GM12872 (cell line): ENCODE measurements around the gene OTUD7B.

Experiments
- CTCF ChIP-seq: IDR thresholded peaks from 3 replicates; pipeline ENCODE4 v1.5.1; 2011; ENCODE audit warnings: low read depth, mild to moderate bottlenecking, low read length, moderate library complexity; ENCODE audit not compliant: insufficient read depth

Gene OTUD7B

GRCh38 chr1:149945206-149945605 is 65.3 kb downstream of the OTUD7B start:
- TF ChIP-seq CTCF: no peak

GRCh38 chr1:149942885-149943284 is 67.6 kb downstream of the OTUD7B start:
- no peak for TF ChIP-seq CTCF

GRCh38 chr1:149942207-149942606 is 68.3 kb downstream of the OTUD7B start:
- TF ChIP-seq CTCF: no peak

GRCh38 chr1:149940427-149940826 is 70.1 kb downstream of the OTUD7B start:
- no peak for TF ChIP-seq CTCF

GRCh38 chr1:149937759-149938158 is 72.8 kb downstream of the OTUD7B start:
- no peak for TF ChIP-seq CTCF

- TF ChIP-seq CTCF: no peak
Measured at GRCh38 chr1:149936992-149937705, 73.4 kb downstream of the OTUD7B start.

- TF ChIP-seq CTCF: no peak
Measured at GRCh38 chr1:149936170-149936991, 74.1 kb downstream of the OTUD7B start, which contains the start of gene MTMR11. Gene MTMR11 (minus strand): TSS chr1:149936879. CDS start chr1:149936647, 232 bp downstream.
